DMS153 (cell line): ENCODE measurements around the gene A1CF.

Source experiments
- DNase-seq: peaks from one replicate; lab custom pipeline; 2025; lab: John Stamatoyannopoulos, UW

Gene A1CF

DNA sequence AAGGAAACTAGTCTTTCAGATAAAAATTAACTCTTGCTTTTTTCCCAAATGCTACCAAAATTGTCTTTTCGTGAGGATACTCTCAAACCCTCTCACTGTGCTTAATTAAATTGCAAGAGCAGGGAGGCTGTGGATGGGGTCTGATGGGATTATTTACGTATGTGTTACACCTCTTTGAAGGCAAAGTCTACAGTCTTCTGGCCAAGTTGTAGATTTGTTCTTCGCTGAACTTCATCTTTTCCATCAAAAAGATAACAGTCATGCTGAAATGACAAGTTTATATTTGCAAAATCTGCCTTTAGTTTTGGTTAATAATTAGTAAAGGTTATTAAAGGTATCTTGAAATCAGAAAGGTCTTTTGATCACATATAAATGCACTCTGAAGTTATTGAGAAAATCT is 22.7 kb downstream of the A1CF start:
- no peak for DNase-seq

DNA sequence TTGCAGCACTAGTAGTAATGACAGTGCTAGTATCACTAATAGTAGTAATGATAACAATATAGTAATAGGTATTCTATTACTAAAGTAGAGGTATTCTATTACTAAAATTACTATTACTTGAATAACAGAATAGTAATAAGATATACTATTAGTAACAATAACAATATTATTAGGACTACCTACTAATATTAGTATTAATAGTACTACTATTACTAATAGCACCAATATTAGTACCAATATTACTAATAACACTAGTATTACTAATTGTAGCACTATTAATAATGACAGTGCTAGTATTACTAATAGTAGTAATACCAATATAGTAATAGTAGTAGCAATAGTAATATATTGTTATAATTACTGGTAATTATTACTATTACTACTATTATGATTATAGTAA is 24.1 kb downstream of the A1CF start:
- no peak for DNase-seq

DNA sequence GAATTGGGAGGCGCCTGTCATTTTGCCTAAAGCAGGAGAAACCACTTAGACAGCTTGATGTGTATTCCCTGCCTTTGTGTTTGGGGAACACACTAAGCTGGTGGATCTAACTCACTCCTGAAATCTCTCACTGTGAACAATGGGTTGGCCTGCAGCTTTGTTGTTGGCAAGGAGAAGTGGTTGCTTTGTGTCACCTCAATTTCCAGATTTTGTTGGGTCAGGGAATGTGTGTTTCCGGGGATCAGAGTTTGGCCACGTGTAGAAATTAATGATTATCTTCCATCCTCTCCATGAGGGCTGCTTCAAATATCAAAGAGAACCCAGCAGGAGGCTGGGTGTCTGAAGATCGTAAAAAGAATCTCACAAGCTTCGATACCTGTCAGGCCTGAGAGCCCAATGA is 27.8 kb downstream of the A1CF start:
- DNase-seq = no peak

GRCh38 chr10:50855461-50855860 is 30.0 kb downstream of the A1CF start:
- DNase-seq = no peak

DNA sequence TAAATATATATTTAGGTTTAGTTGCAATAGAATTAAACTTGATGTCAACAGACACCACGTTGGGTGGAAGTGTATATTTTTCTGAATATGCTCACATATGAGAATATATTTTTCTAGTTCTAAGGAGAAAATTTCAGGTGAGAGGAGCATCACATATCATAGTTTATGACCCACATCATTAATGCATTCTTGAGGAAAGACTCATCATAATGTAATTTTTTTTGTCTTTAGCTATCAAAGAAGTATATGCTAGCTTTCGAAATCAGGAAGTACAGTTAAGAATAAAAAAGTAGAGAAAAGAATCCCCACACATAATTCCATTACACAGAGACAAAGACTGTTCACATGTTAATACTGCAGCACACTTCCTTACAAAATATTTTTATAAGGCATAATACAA is 30.4 kb downstream of the A1CF start:
- DNase-seq = no peak

GRCh38 chr10:50853557-50853956 is 31.9 kb downstream of the A1CF start:
- DNase-seq = no peak

DNA sequence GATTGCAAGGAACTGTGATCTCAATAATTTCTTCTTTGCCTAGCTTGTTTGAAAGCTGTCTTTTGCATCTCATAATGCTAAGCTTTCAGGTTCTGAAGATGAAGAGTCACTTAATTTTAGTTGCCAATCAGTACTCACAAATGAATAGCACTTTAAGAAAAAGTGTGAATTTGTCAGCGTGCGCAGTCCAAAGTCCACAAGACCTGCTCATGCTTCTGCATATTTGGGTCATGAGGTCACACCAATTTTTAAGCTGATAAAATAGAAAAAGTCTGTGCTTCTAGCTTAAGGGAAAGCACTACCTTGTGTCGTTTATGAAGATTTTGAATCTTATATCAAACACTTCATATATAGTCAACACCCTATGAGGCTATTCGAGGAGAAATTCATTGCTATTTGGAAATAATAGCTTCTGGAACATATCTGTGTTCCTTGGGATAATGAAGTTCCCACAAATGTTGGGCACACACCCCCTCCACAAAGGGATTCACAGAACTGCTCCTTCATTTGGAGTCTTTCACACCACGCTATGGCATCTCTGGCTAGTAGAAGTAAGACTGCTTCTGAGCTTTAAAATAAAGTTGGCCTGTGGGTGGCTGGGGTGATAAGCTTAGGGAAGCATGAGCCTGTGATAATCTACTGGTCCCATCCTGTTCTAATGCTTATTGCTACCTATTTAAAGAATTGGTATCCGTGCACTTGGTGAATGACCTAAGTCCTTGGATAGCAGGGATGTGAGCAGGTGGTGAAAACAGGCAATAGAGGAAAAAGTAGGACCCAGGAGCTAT is 33.3 kb downstream of the A1CF start:
- DNase-seq = no peak

DNA sequence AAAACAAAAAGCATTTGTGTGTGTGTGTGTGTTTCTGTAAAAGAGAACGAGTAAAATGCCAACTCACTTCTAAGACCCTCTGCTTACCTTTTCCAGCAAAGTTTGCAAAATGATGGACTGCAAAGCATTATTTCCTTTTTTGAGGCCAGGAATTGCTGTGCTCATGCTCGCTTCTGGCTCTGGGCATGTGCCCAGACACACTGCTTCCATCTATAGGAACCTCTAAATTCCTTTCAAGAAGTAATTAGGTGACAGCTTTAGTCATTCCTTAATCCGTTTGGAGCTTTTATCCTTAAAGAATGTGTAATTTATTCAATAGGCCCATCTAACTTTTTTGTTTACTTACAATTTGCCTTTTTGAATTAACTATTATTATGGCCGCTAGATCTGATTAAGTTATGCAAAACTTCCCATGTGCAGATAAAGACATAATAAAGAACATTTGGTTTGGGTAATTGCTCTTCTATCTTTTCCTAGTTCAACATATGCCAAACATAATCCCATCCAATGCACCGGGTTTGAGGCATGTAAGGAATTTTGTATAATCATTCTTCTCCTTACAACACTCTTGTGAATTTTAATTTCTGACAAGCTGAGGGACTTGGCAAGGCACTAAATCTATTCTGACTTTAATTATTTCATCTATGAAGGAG is 34.7 kb downstream of the A1CF start:
- DNase-seq = no peak

DNA sequence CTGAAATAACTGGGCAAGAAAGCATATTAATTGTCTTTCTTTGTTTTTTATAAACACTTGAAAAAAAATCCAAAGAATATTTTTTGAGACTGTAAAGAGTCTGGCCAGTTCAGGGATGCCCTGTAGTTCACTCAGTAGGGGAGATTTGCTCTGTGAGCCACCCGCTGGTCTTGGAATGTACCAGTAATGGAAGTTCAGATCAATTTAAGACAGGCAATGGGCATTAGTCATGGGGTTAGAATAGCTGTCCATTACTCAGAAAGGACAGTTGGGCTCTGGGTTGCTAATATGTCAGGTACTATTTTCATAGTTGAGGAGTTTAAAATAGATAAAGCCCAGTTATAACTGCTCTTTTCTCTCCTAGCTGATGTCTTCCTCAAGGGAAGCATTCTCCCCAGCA is 38.7 kb downstream of the A1CF start:
- no peak for DNase-seq

GRCh38 chr10:50837095-50837494 is 48.3 kb downstream of the A1CF start:
- DNase-seq = no peak

DNA sequence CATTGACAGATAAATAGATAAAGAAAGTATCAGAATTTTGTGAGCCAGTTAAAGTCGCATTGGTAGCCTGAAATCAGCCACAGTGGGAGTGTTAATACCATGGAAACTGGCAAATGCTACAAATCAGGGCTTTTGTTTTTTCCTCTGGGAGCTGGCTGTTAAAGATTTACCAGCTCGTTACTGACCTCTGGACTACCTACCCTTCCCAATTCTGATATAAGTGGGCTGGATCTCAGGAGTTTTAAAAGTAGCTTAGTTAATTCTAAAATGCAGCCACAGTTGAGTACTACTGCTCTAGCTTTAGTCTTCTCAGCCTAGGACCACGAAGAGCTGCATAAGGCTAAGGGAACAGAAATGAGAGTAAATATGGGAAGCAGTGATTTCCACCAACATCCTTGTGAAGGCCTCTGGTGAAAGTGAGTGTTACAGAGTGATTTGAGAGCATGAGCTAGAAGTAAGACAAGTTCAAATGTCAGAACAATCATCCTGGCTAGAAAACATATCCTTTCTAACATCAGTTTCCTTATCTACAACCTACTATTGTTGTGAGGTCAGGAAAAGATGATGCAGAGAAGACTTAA is 53.2 kb downstream of the A1CF start:
- DNase-seq = no peak

DNA sequence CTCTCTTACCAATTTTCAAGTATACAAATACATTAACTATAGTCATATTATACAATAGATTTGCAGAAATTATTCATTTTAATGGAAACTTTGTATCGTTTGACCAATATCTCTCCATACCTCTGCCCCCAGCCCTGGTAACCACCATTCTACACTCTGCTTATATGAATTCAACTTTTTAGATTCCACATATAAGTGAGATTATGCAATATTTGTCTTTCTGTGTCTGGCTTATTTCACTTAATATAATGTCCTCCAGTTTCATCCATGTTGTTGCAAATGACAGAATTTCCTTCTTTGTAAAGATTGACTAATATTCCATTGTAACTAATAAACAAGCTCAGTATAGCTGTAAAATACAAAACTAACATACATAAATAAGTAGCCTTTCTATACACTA is 55.4 kb downstream of the A1CF start:
- DNase-seq = no peak

- no peak for DNase-seq
Measured at GRCh38 chr10:50824782-50825181, 60.6 kb downstream of the A1CF start.

- no peak for DNase-seq
Measured at GRCh38 chr10:50823789-50824188, 61.6 kb downstream of the A1CF start.

DNA sequence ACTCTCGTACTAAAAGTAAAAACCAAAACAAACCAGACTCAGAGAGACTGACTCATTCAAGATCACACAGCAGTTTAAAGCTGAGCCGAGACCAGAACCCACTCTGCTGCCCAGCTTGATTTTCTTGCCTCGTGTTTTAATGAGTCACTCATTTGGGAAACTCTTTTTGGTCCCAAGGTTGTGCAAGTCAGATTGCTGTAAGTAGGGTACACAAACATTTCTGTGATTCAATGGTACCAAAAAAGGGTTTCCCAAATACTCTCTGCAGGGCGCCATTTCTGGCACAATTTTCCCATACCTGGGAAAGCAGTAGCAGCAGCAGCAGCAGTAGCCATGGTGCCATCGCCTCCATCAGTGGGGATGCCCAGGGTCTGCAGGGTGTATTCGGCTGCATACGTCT is 75.8 kb downstream of the A1CF start:
- DNase-seq = no peak

DNA sequence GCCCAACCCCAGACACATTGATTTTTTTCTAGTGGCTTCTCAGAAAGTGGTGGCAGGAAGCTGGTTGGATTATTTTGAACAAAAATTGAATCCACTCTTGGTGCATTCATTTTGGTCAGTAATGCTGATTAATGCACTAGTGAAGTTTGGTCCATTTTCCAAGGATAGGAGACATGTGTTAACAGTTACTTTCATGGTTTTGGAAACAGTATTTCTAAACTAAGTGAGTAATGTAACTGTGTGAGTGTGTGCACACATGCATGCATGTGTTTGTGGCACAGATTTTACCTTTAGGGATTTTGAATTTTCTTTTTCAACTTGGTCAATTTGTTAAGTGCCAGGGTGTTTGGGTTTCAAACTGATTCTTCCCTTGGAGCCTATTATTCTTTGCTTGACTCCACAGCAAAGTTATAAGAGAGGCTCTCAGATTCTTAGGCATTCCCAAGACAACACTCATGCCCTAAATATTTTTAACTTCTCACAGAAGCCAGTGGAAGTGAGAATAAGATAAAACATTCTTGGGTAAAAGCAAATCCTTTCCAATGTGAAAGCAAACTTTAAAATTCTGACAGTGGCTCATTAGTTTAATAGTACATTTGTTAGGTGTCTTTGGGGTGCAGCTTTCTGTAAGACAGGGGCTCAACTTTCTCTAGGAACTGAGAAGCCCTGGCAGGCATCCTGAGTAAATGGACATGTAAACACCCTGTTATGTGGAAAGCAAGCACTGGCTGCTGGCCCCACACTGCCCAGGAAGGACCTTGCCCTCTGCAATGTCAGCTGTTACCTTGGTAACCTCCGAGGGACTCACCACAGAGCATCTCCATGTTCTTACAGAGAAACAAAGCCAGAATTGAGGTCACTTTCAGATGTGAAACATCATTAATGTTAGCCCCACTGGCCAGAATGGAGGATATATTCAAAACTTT is 77.3 kb downstream of the A1CF start:
- DNase-seq = no peak

DNA sequence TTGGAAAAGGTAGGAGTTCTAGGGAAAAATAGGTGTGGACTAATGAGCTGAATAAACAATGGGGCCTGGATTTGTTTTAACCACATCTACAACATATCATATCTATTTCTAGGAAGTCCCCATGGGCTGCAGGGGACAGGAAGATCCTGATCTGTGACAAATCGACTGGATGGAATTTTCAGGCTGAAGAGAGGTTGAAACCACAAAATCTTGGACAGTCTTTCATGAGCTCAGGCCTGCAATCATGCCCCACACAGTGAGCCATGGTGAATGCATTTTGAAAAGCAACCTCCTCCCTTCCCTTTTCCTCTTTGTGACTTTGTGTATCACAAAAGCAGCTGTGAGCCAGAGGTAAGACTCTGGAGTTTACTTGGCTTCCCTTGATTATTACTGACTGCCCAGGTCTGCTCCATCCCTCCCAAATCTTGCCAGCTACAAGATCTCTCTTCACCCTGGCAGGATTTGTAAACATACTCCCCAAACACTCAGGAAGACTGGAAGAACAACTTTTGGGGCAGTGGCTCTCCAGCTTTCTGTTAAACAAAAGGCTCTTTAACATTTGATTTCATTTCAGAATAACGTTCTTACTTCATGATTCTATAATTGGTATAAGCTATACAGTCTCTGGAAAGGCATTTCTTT is 79.3 kb downstream of the A1CF start:
- no peak for DNase-seq

- DNase-seq = no peak
Measured at GRCh38 chr10:50799595-50799994, 85.8 kb downstream of the A1CF start.

DNA sequence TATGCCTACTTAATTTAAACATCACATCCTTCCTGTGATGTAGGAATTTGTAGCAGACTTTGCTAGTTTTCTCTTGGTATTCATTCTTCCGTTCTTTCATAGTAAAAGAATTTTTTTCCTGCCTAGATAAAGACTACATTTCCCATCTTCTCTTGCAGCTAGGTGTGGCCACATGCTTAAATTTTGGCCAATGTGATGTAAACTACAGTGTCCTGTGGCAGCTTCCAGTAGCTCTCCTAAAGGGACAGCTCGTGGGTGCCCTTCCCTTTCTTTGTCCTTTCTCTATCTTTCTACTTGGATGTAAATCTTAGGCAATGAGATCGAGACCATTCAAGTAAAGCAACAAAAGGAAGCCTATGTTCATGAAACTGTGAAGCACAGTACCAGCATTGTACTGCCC is 87.1 kb downstream of the A1CF start:
- DNase-seq = no peak

GRCh38 chr10:50796693-50797092 is 88.7 kb downstream of the A1CF start:
- DNase-seq = no peak

GRCh38 chr10:50794490-50794889 is 90.9 kb downstream of the A1CF start:
- no peak for DNase-seq
